ENCODE measurements around the gene CADPS. TPM values are rescaled to one million over a fixed set of nuclear protein-coding genes. Genes with fewer than 3 reads are reported as not detected.

Gene CADPS
- total RNA-seq, 2 experiments from 2014 or later = 61.3 to 68.6 TPM

DNA sequence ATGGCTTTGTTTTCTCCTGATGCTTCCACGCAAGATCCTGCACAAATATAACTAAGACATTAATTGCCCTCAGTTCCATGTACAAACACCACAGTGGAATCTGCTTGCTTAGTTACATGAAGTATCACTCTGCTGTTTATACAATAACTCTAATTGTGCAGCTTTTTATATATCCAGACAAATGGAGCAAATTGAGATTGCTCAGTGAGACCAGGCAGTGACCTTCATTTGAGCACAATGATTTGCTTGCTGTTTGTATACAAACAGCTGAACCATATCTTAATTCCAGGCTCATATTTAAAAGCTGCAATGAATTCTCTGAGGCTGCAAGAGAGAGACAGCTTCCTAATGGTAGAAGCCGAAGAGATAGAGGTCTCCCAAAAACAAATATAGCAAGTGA lies 243.7 kb downstream of the CADPS start:
- no peak overlapping the region for H2AFZ ChIP-seq (ENCODE audit: low read length)
- H3K9me3 ChIP-seq (ENCODE audit: low read length) = no peaks in the 10 kb centered on the region
- CTCF ChIA-PET (ENCODE audit: unreplicated experiment) = no interaction called here
- no TSS peak for BruUV-seq (replicated peaks)
- H3K36me3 ChIP-seq (ENCODE audit: insufficient read depth, low read length) = no peaks in the 10 kb centered on the region
- POLR2A ChIA-PET = interaction anchor here (0.6 kb wide), 1 partner anchor 1953 kb away, joined by 3 read pairs; no protein-coding TSS in a partner anchor
- no peak overlapping the region for H3K4me2 ChIP-seq (ENCODE audit: low read length)
- intact Hi-C loops (cut with micrococcal nuclease; ENCODE audit: unreplicated experiment) = no loop called here
- no peak overlapping the region for H3K27ac ChIP-seq (ENCODE audit: low read depth, low read length, poor library complexity, severe bottlenecking)
- no peak overlapping the region for H3K4me3 ChIP-seq (ENCODE audit: low read depth, low read length, poor library complexity, severe bottlenecking)
- no peak for DNase-seq (ENCODE audit: low spot score)
- no peaks in the 10 kb centered on the region for H3K4me1 ChIP-seq (ENCODE audit: insufficient read depth, low read length, poor library complexity, severe bottlenecking)
- no peaks in the 10 kb centered on the region for H4K20me1 ChIP-seq (ENCODE audit: insufficient read depth, low read length)
- no peak for TF ChIP-seq EZH2phosphoT487 (IDR thresholded peaks at IDR 0.05; ENCODE audit: borderline replicate concordance, low read depth, low read length)
- TF ChIP-seq, protein P1, sequence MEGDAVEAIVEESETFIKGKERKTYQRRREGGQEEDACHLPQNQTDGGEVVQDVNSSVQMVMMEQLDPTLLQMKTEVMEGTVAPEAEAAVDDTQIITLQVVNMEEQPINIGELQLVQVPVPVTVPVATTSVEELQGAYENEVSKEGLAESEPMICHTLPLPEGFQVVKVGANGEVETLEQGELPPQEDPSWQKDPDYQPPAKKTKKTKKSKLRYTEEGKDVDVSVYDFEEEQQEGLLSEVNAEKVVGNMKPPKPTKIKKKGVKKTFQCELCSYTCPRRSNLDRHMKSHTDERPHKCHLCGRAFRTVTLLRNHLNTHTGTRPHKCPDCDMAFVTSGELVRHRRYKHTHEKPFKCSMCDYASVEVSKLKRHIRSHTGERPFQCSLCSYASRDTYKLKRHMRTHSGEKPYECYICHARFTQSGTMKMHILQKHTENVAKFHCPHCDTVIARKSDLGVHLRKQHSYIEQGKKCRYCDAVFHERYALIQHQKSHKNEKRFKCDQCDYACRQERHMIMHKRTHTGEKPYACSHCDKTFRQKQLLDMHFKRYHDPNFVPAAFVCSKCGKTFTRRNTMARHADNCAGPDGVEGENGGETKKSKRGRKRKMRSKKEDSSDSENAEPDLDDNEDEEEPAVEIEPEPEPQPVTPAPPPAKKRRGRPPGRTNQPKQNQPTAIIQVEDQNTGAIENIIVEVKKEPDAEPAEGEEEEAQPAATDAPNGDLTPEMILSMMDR (conservative IDR thresholded peaks at IDR 0.05; ENCODE audit: low read length) = no peak
- no peaks in the 10 kb centered on the region for H3K9me2 ChIP-seq (ENCODE audit: insufficient read depth, low read length)
- no peaks in the 10 kb centered on the region for H3K79me2 ChIP-seq (ENCODE audit: insufficient read depth, low read depth, low read length)

DNA sequence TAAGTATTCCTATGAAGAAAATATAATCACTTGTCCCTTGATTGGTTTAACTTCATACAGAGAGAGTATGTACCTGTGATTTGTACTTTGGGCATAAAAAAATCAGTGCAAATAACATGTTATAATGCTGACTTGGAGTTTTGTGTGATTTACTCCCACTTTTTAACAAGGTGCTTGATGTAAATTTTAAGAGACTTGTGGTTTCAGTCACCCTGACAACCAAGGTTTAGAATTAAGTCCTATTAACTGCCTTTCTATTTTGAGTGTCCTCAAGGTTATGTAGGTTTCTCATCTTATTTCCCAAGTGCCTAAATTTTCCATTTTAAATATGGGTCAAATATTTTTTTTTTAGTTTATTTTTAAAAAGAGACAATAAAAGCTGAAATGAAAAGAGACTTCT lies 244.6 kb downstream of the CADPS start:
- TF ChIP-seq, protein P1 (conservative IDR thresholded peaks at IDR 0.05; ENCODE audit: low read length) = no peak
- no peak for TF ChIP-seq EZH2phosphoT487 (IDR thresholded peaks at IDR 0.05; ENCODE audit: borderline replicate concordance, low read depth, low read length)
- intact Hi-C loops (cut with micrococcal nuclease; ENCODE audit: unreplicated experiment) = no loop called here
- Histone ChIP-seq H3K36me3 (ENCODE audit: insufficient read depth, low read length) (no peaks in the 10 kb centered on the region), H3K9me2 (ENCODE audit: insufficient read depth, low read length) (no peaks in the 10 kb centered on the region), H3K4me1 (ENCODE audit: insufficient read depth, low read length, poor library complexity, severe bottlenecking) (no peaks in the 10 kb centered on the region), H3K27ac (ENCODE audit: low read depth, low read length, poor library complexity, severe bottlenecking) (no peak overlapping the region), H3K4me2 (ENCODE audit: low read length) (no peak overlapping the region), H2AFZ (ENCODE audit: low read length) (no peak overlapping the region), H3K4me3 (ENCODE audit: low read depth, low read length, poor library complexity, severe bottlenecking) (no peak overlapping the region), H3K79me2 (ENCODE audit: insufficient read depth, low read depth, low read length) (no peaks in the 10 kb centered on the region), H3K9me3 (ENCODE audit: low read length) (no peaks in the 10 kb centered on the region), H4K20me1 (ENCODE audit: insufficient read depth, low read length) (no peaks in the 10 kb centered on the region)
- ChIA-PET CTCF (ENCODE audit: unreplicated experiment) (no interaction called here), POLR2A (interaction anchor here (0.5 kb wide), 1 partner anchor 218 kb away, joined by 3 read pairs; no protein-coding TSS in a partner anchor)
- no TSS peak for BruUV-seq (replicated peaks)
- no peak for DNase-seq (ENCODE audit: low spot score)

DNA sequence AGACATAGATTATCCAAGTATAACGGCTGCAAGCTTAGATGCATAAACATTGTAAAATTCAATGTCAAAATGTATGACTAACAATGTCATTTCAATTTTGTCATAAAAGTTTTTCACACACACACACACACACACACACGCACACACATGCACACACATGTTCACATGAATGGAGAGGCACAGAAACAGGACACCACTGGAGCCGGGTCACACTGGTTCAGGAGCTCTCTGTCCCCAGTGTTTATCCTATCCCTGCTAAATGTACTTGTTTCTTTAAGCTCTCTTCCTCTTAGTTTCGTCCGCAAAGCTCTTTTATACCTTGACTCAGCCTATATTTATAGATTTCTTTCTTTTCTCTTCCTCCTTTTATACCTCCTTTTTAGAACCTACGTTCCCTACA lies 249.9 kb downstream of the CADPS start:
- intact Hi-C loops (cut with micrococcal nuclease; ENCODE audit: unreplicated experiment) = loop anchor here (10.0 kb wide), 1 partner anchor 710 kb away; no protein-coding TSS in a partner anchor
- H3K4me2 ChIP-seq (ENCODE audit: low read length) = no peak overlapping the region
- no peaks in the 10 kb centered on the region for H3K79me2 ChIP-seq (ENCODE audit: insufficient read depth, low read depth, low read length)
- H3K9me2 ChIP-seq (ENCODE audit: insufficient read depth, low read length) = no peaks in the 10 kb centered on the region
- H2AFZ ChIP-seq (ENCODE audit: low read length) = no peak overlapping the region
- H3K4me1 ChIP-seq (ENCODE audit: insufficient read depth, low read length, poor library complexity, severe bottlenecking) = peaks cover 5% of the 10 kb centered on the region
- no peak for TF ChIP-seq EZH2phosphoT487 (IDR thresholded peaks at IDR 0.05; ENCODE audit: borderline replicate concordance, low read depth, low read length)
- TF ChIP-seq, protein P1 (conservative IDR thresholded peaks at IDR 0.05; ENCODE audit: low read length) = no peak
- no peak overlapping the region for H3K27ac ChIP-seq (ENCODE audit: low read depth, low read length, poor library complexity, severe bottlenecking)
- ChIA-PET POLR2A (interaction anchor here (0.6 to 1.2 kb wide), 2 partner anchors 28 to 247 kb away, joined by 3 to 4 read pairs; no protein-coding TSS in a partner anchor), CTCF (ENCODE audit: unreplicated experiment) (interaction anchor here (0.6 kb wide), 1 partner anchor 331 kb away, joined by 3 read pairs; no protein-coding TSS in a partner anchor)
- BruUV-seq (replicated peaks) = no TSS peak
- H3K9me3 ChIP-seq (ENCODE audit: low read length) = no peaks in the 10 kb centered on the region
- DNase-seq (ENCODE audit: low spot score) = no peak
- H3K4me3 ChIP-seq (ENCODE audit: low read depth, low read length, poor library complexity, severe bottlenecking) = no peak overlapping the region
- H3K36me3 ChIP-seq (ENCODE audit: insufficient read depth, low read length) = no peaks in the 10 kb centered on the region
- H4K20me1 ChIP-seq (ENCODE audit: insufficient read depth, low read length) = no peaks in the 10 kb centered on the region

Data from OCI-LY7 (cell line).